B cell (primary cell): ENCODE data around the gene CA11. TPM values are rescaled to one million over a fixed set of nuclear protein-coding genes. Genes with fewer than 3 reads are reported as not detected.
A peak's percentile ranks its signal among the peaks of the same experiment; 100 is the strongest.

Source experiments
- ATAC-seq: fragments of 200-7000 bp; cut with Tn5 transposase; one replicate; pipeline ENCODE4 v1.10.0; 2021; ENCODE audit warnings: low read depth, mild to moderate bottlenecking, moderate number of reproducible peaks, moderate library complexity
- CTCF ChIA-PET: fragments of 350-600 bp; sonication (Branson Sonifier 250); formaldehyde crosslinking; loops from one replicate; lab custom pipeline; 2021; ENCODE audit warnings: antibody characterized with exemption, inconsistent platforms; lab: Charles Lee
- POLR2A ChIA-PET: fragments of 350-600 bp; sonication (Branson Sonifier 250); formaldehyde crosslinking; loops from one replicate; lab custom pipeline; 2021; ENCODE audit warnings: antibody characterized with exemption; lab: Charles Lee
- DNase-seq: peaks from one replicate; pipeline ENCODE4 v3.0.0; 2013
- H2AFZ ChIP-seq: 2 replicates; pipeline ENCODE4 v1.6.1; 2012; ENCODE audit warnings: mild to moderate bottlenecking, low read depth, low read length; ENCODE audit not compliant: insufficient read depth, poor library complexity, severe bottlenecking
- H3K27ac ChIP-seq, 2 donors: 1 replicate in 1 of 2; 2 replicates in 1 of 2; pipeline ENCODE4 v1.5.1; 2012 to 2013; ENCODE audit warnings: low read length in 2 of 2, mild to moderate bottlenecking in 2 of 2, moderate library complexity in 1 of 2
- H3K27me3 ChIP-seq, 4 experiments: fragments of 200-600 bp in 1 of 4; sonication (generic) in 1 of 4; replicated peaks in 1 of 4; 1 replicate in 2 of 4; 2 replicates in 2 of 4; pipeline versions ENCODE4 v1.6.1 to v1.7.0; 2013 to 2016; ENCODE audit warnings: low read length in 3 of 4, mild to moderate bottlenecking in 2 of 4, mixed read lengths in 1 of 4, moderate library complexity in 1 of 4; ENCODE audit not compliant: insufficient read depth in 4 of 4, control insufficient read depth in 3 of 4; ENCODE audit errors: control extremely low read depth in 1 of 4
- H3K36me3 ChIP-seq, 2 experiments: replicated peaks in 1 of 2; 1 replicate in 1 of 2; 2 replicates in 1 of 2; pipeline versions ENCODE4 v1.6.1 to v1.7.1; 2013; ENCODE audit warnings: low read length in 1 of 2; ENCODE audit not compliant: insufficient read depth in 2 of 2, control insufficient read depth in 1 of 2; ENCODE audit errors: control extremely low read depth in 1 of 2, extremely low read depth in 1 of 2
- H3K4me1 ChIP-seq, 2 donors: fragments of 200-600 bp in 1 of 2; sonication (generic) in 1 of 2; 1 replicate in 1 of 2; 2 replicates in 1 of 2; pipeline versions ENCODE4 v1.5.1 to v1.6.1; 2013 to 2017; ENCODE audit warnings: low read length in 2 of 2; ENCODE audit not compliant: control insufficient read depth in 2 of 2, insufficient read depth in 2 of 2
- H3K4me2 ChIP-seq: replicated peaks from 2 replicates; pipeline ENCODE3; 2012; ENCODE audit warnings: mild to moderate bottlenecking, low read depth, low read length; ENCODE audit not compliant: poor library complexity, severe bottlenecking
- H3K4me3 ChIP-seq, 5 experiments: fragments of 200-600 bp in 1 of 5; sonication (generic) in 1 of 5; 1 replicate in 3 of 5; 2 replicates in 2 of 5; pipeline versions ENCODE4 v1.5.1 to v1.7.0; 2011 to 2016; ENCODE audit warnings: low read length in 4 of 5, mild to moderate bottlenecking in 4 of 5, low read depth in 2 of 5, control low read depth in 1 of 5, moderate library complexity in 1 of 5; ENCODE audit not compliant: insufficient read depth in 1 of 5; ENCODE audit errors: control extremely low read depth in 1 of 5, extremely low read depth in 1 of 5
- H3K79me2 ChIP-seq: fragments of 200-600 bp; sonication (generic); one replicate; pipeline ENCODE4 v1.6.0; 2016; ENCODE audit warnings: low read length; ENCODE audit not compliant: control insufficient read depth, insufficient read depth
- H3K9ac ChIP-seq: fragments of 200-600 bp; sonication (generic); 2 replicates; pipeline ENCODE4 v1.6.1; 2017; ENCODE audit warnings: mild to moderate bottlenecking, low read length, moderate library complexity
- H3K9me3 ChIP-seq, 3 donors: one replicate each; pipeline versions ENCODE4 v1.6.1 to v1.7.1; 2013; ENCODE audit warnings: low read length in 2 of 3; ENCODE audit not compliant: control insufficient read depth in 2 of 3, insufficient read depth in 1 of 3; ENCODE audit errors: control extremely low read depth in 1 of 3
- H4K20me1 ChIP-seq: 2 replicates; pipeline ENCODE4 v1.6.0; 2012; ENCODE audit warnings: mild to moderate bottlenecking, low read length; ENCODE audit not compliant: insufficient read depth, control insufficient read depth, poor library complexity, severe bottlenecking
- H3K27ac Mint-ChIP-seq: one replicate; pipeline ENCODE4 v1.8.0; 2021; ENCODE audit warnings: mixed read lengths
- H3K27me3 Mint-ChIP-seq: one replicate; pipeline ENCODE4 v1.8.0; 2021; ENCODE audit warnings: mixed read lengths
- H3K4me1 Mint-ChIP-seq: one replicate; pipeline ENCODE4 v1.8.0; 2021; ENCODE audit warnings: mixed read lengths
- H3K4me3 Mint-ChIP-seq: one replicate; pipeline ENCODE4 v1.8.0; 2021; ENCODE audit warnings: mixed read lengths
- H3K9me3 Mint-ChIP-seq: one replicate; pipeline ENCODE4 v1.8.0; 2022; ENCODE audit warnings: mixed read lengths; ENCODE audit not compliant: insufficient read depth
- CTCF ChIP-seq: fragments of 200-600 bp; IDR thresholded peaks from one replicate; pipeline ENCODE4 v1.8.0; 2022; ENCODE audit warnings: antibody characterized with exemption, mild to moderate bottlenecking
- EZH2 ChIP-seq: IDR thresholded peaks from 2 replicates; pipeline ENCODE4 v1.6.1; 2012; ENCODE audit warnings: borderline replicate concordance, low read depth, mild to moderate bottlenecking, moderate library complexity, low read length; ENCODE audit not compliant: insufficient read depth, poor library complexity, severe bottlenecking
- WGBS: methylation state at CpG from one replicate; pipeline ENCODE4 v1.1.5; 2013; ENCODE audit warnings: missing lambda C conversion rate; ENCODE audit not compliant: insufficient coverage; 5-methylcytosine and 5-hydroxymethylcytosine counted together
- intact Hi-C: fragments of 100-400 bp; cut with micrococcal nuclease; formaldehyde crosslinking; loops from one replicate; pipeline ENCODE4 v1.10.0; 2022
- polyA plus RNA-seq: library from polyadenylated mRNA; depleted of rRNA; stranded (reverse); fragments of >200 nt; gene quantifications from 2 replicates; pipeline ENCODE4 v1.2.3, GENCODE V29; 2012
- total RNA-seq, 2 donors: library from RNA; stranded (reverse); fragments of 120-200 nt in 1 of 2; gene quantifications; 1 replicate in 1 of 2; 2 replicates in 1 of 2; pipeline versions ENCODE4 v1.2.3 to v1.2.4, GENCODE V29; 2013 to 2022

Gene CA11
- total and polyA plus RNA-seq, 2 donors (not counting 1 experiment from before 2014, with no cell fraction given): 6.5 to 27.7 TPM

DNA sequence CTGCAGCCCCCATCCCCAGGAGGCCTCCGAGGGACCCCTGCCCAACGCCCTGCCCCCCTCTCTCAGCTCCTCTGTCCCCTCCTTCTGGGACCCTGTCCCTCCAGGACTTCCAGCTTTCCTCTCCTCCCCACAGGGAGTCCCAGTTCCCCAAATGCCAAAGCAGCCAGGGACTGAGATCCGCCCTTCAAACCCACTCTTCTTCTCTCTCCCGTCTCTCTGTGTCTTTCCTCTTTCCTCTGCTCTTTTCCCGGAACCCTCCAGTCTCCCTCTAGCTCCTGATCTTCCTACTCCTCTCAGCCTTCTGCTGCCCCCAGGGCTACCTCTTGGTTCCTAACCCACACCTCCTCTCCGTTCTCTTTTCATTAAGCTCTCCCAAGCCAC is 377 bp downstream of the CA11 start:
- Mint-ChIP-seq H3K9me3 (no peaks in the 10 kb centered on the region), H3K27ac (peak overlapping the region; percentile 98), H3K27me3 (no peaks in the 10 kb centered on the region), H3K4me1 (peaks cover 49% of the 10 kb centered on the region), H3K4me3 (peak overlapping the region; percentile 96)
- Histone ChIP-seq H3K4me2 (peak overlapping the region; percentile 99), H3K27me3 (no peaks in the 10 kb centered on the region), H3K9ac (peak overlapping the region; percentile 87), H4K20me1 (no peaks in the 10 kb centered on the region), H3K36me3 (no peaks in the 10 kb centered on the region), H3K4me1 (peaks cover 23 to 45% of the 10 kb centered on the region in 2 donors), H3K27ac (peak overlapping the region; percentile 74 to 80), H3K4me3 (peak overlapping the region; percentile 52 to 95 (median 75)), H3K79me2 (peaks cover 45% of the 10 kb centered on the region), H2AFZ (peak overlapping the region; percentile 97), H3K9me3 (peaks cover 0 to 8% (median 0%) of the 10 kb centered on the region in 3 donors)
- ChIA-PET CTCF (interaction anchor here (0.6 to 3.5 kb wide), 23 partner anchors 9 to 325 kb away, joined by 3 to 51 read pairs (median 5); partner anchors contain the start of genes DBP, HSD17B14, RPL18 and SPHK2), POLR2A (interaction anchor here (0.6 to 2.4 kb wide), 14 partner anchors 8 to 1198 kb away, joined by 3 to 22 read pairs (median 5); partner anchors contain the start of genes DBP, GYS1, RPL18 and RUVBL2)
- WGBS: under 1% methylated on average over 6 of the region's 6 CpGs
- TF ChIP-seq EZH2 (no peak), CTCF (no peak)
- DNase-seq (no peak), ATAC-seq (no peak)
- intact Hi-C loops: no loop called here
